IMR-90 (cell line): ENCODE results near the gene CYSRT1. TPM values are rescaled to one million over a fixed set of nuclear protein-coding genes. Genes with fewer than 3 reads are reported as not detected.
A peak's percentile ranks its signal among the peaks of the same experiment; 100 is the strongest.

Source experiments
- ATAC-seq: fragments of 200-7000 bp; cut with Tn5 transposase; 2 replicates; pipeline ENCODE4 v1.9.1; 2020; ENCODE audit warnings: low read depth, mild to moderate bottlenecking, moderate library complexity
- BruUV-seq: library from RNA; stranded (reverse); fragments of 400-500 nt; replicated peaks from 2 replicates; lab custom pipeline; 2021; lab: Mats Ljungman, UMichigan
- CTCF ChIA-PET: fragments of 300-600 bp; formaldehyde crosslinking; extraction: SDS; loops from one replicate; lab custom pipeline; 2021; ENCODE audit warnings: antibody characterized with exemption; lab: Yijun Ruan, JAX
- POLR2A ChIA-PET: fragments of 300-600 bp; sonication (Branson Sonifier 250); formaldehyde crosslinking; loops from one replicate; lab custom pipeline; 2022; ENCODE audit warnings: antibody characterized with exemption; ENCODE audit not compliant: unreplicated experiment; lab: Charles Lee
- DNase-seq: peaks from one replicate; pipeline ENCODE4 v3.0.0; 2013
- H2AFZ ChIP-seq: replicated peaks from 2 replicates; pipeline ENCODE3; 2013; ENCODE audit warnings: low read length, mild to moderate bottlenecking; ENCODE audit not compliant: poor library complexity
- H2AK5ac ChIP-seq: 2 replicates; pipeline ENCODE4 v1.6.1; 2013; ENCODE audit warnings: low read depth, low read length, inconsistent platforms
- H2AK9ac ChIP-seq: replicated peaks from 2 replicates; pipeline ENCODE3; 2013; ENCODE audit warnings: mild to moderate bottlenecking, low read depth, low read length, moderate library complexity; ENCODE audit not compliant: poor library complexity
- H2BK120ac ChIP-seq: 2 replicates; pipeline ENCODE4 v1.6.1; 2013; ENCODE audit warnings: low read depth, low read length, inconsistent platforms
- H2BK15ac ChIP-seq: 3 replicates; pipeline ENCODE4 v1.6.1; 2013; ENCODE audit warnings: low read depth, low read length, inconsistent platforms
- H2BK20ac ChIP-seq: 2 replicates; pipeline ENCODE4 v1.6.1; 2013; ENCODE audit warnings: low read depth, mild to moderate bottlenecking, inconsistent platforms, low read length, moderate library complexity
- H2BK5ac ChIP-seq: 2 replicates; pipeline ENCODE4 v1.6.1; 2013; ENCODE audit warnings: mild to moderate bottlenecking, low read depth, low read length, inconsistent platforms; ENCODE audit not compliant: poor library complexity, severe bottlenecking
- H3K14ac ChIP-seq: replicated peaks from 2 replicates; pipeline ENCODE4 v1.6.1; 2013; ENCODE audit warnings: low read depth, low read length, inconsistent platforms
- H3K18ac ChIP-seq: 2 replicates; pipeline ENCODE4 v1.6.1; 2013; ENCODE audit warnings: low read depth, low read length, control low read depth
- H3K23ac ChIP-seq: 2 replicates; pipeline ENCODE4 v1.6.1; 2013; ENCODE audit warnings: low read depth, low read length, inconsistent platforms
- H3K27ac ChIP-seq: 2 replicates; pipeline ENCODE4 v1.5.1; 2013; ENCODE audit warnings: mild to moderate bottlenecking, control low read depth, low read length; ENCODE audit not compliant: insufficient read depth
- H3K27me3 ChIP-seq: 2 replicates; pipeline ENCODE4 v1.6.1; 2013; ENCODE audit warnings: low read length; ENCODE audit not compliant: control insufficient read depth, insufficient read depth
- H3K36me3 ChIP-seq: 2 replicates; pipeline ENCODE4 v1.6.1; 2013; ENCODE audit warnings: low read length, mixed read lengths; ENCODE audit not compliant: control insufficient read depth, insufficient read depth
- H3K4ac ChIP-seq: 2 replicates; pipeline ENCODE4 v1.6.1; 2013; ENCODE audit warnings: low read depth, low read length, inconsistent platforms
- H3K4me1 ChIP-seq: 2 replicates; pipeline ENCODE4 v1.6.1; 2013; ENCODE audit warnings: low read length, mixed read lengths; ENCODE audit not compliant: control insufficient read depth, insufficient read depth
- H3K4me2 ChIP-seq: 2 replicates; pipeline ENCODE4 v1.6.1; 2013; ENCODE audit warnings: low read depth, mild to moderate bottlenecking, control low read depth, low read length, moderate library complexity
- H3K4me3 ChIP-seq: 2 replicates; pipeline ENCODE4 v1.5.1; 2013; ENCODE audit warnings: low read depth, mild to moderate bottlenecking, control low read depth, low read length, moderate library complexity; ENCODE audit not compliant: insufficient read depth
- H3K56ac ChIP-seq: 2 replicates; pipeline ENCODE4 v1.6.1; 2013; ENCODE audit warnings: low read length, inconsistent platforms; ENCODE audit not compliant: insufficient read depth; ENCODE audit errors: extremely low read depth
- H3K79me1 ChIP-seq, 2 experiments: 2 replicates each; pipeline ENCODE4 v1.6.1; 2013; ENCODE audit warnings: low read length in 2 of 2, inconsistent platforms in 1 of 2, low read depth in 1 of 2
- H3K9ac ChIP-seq: 2 replicates; pipeline ENCODE4 v1.6.1; 2013; ENCODE audit warnings: low read depth, low read length, control low read depth
- H3K9me1 ChIP-seq: 2 replicates; pipeline ENCODE4 v1.6.1; 2013; ENCODE audit warnings: low read length, inconsistent platforms; ENCODE audit not compliant: insufficient read depth
- H3K9me3 ChIP-seq: 2 replicates; pipeline ENCODE4 v1.6.1; 2013; ENCODE audit warnings: low read length; ENCODE audit not compliant: control insufficient read depth, insufficient read depth
- H4K20me1 ChIP-seq: 2 replicates; pipeline ENCODE4 v1.6.1; 2013; ENCODE audit warnings: low read length, inconsistent platforms; ENCODE audit not compliant: insufficient read depth
- H4K5ac ChIP-seq: 2 replicates; pipeline ENCODE4 v1.6.1; 2013; ENCODE audit warnings: mild to moderate bottlenecking, low read depth, low read length, control low read depth
- H4K8ac ChIP-seq, 2 experiments: 2 replicates each; pipeline ENCODE4 v1.6.1; 2013; ENCODE audit warnings: low read depth in 2 of 2, low read length in 2 of 2, control low read depth in 1 of 2, inconsistent platforms in 1 of 2
- H4K91ac ChIP-seq: 2 replicates; pipeline ENCODE4 v1.6.1; 2013; ENCODE audit warnings: low read depth, low read length, inconsistent platforms; ENCODE audit not compliant: insufficient read depth
- POLR2A ChIP-seq: IDR thresholded peaks from 2 replicates; pipeline ENCODE4 v1.6.1; 2012; ENCODE audit warnings: mild to moderate bottlenecking, low read depth, low read length
- SMC3 ChIP-seq: fragments of 150-350 bp; IDR thresholded peaks from 2 replicates; pipeline ENCODE4 v1.6.1; 2016; ENCODE audit warnings: low read depth, mild to moderate bottlenecking, antibody characterized with exemption, low read length, moderate library complexity
- WGBS, 2 experiments: methylation state at CpG; one replicate each; pipeline versions ENCODE4 v1.1.5 to v1.1.7; 2013; ENCODE audit warnings: missing lambda C conversion rate in 2 of 2; ENCODE audit not compliant: insufficient read length in 1 of 2; ENCODE audit errors: extremely low coverage in 2 of 2; 5-methylcytosine and 5-hydroxymethylcytosine counted together
- dilution Hi-C: fragments of 300-500 bp; cut with HindIII; formaldehyde crosslinking; loops from one replicate; pipeline ENCODE4 v1.14.3; 2018; ENCODE audit warnings: low sequenced_read_pairs; ENCODE audit not compliant: unreplicated experiment
- in situ Hi-C: fragments of 300-500 bp; cut with MboI; formaldehyde crosslinking; loops from 3 replicates; pipeline ENCODE4 v1.14.3; 2019; ENCODE audit warnings: low sequenced_read_pairs, inconsistent platforms, mixed read lengths
- intact Hi-C: fragments of 100-400 bp; cut with micrococcal nuclease; formaldehyde crosslinking; loops from 2 replicates; pipeline ENCODE4 v1.10.0; 2022
- polyA plus RNA-seq, 3 experiments: library from polyadenylated mRNA; depleted of rRNA; stranded (reverse); fragments of >200 nt; gene quantifications; 2 replicates each; pipeline ENCODE4 v1.2.3, GENCODE V29; 2012; ENCODE audit warnings: low replicate concordance in 1 of 3
- total RNA-seq: library from RNA; depleted of rRNA; stranded (reverse); fragments of >200 nt; gene quantifications from 2 replicates; pipeline ENCODE4 v1.2.3, GENCODE V29; 2012

CYSRT1 gene
- total and polyA plus RNA-seq, 2 of the 4 experiments (the other 2 are of a cell fraction): 0.18 to 0.84 TPM

DNA sequence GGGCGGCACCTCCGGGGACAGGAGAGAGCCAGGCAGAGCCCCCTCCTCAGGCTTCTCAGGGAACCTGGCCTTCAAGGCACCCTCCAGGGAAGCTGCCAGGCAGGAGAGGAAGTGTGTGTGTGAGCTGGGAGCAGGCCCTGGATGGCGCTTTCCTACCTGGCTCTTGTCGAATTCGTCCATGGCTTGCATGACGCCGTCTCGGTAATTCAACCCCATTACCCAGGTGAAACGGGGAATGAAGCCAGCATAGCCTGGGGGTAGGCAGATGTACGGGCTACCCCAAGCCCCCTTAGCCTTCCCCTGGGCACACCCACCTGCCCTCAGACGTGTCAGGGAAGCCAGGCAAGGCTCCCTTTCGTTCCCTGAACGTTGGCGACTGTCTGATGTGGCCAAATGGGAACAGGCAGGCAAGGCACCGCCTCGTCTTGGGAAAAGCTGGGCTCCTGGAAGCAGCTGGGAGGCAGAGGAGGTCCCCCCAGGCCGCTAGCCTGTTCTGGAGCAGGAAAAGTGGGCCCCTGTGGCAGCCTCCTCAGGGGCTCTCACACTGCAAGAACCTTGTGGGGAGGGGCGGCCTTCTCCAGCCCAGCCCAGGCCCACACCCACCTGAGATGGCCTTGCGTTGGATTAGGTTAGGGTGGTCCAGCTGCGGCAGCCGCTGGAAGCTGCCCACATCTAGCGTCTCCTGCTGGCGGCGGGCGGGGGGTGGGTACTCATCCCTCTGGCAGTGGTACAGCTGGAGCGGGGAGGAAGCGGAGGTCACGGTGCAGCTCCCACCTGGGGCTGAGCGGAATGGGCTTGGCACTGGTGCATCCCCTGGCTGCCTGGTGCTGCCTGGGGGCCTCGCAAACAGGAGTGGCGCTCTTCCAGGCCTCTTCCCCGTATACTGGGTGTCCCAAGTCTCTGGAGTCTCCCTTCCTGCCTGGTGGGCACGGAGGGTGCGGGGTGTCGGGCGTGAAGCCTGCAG, 19.8 kb downstream of the CYSRT1 start:
- H2BK5ac ChIP-seq: no peak overlapping the region
- peaks cover 19% of the 10 kb centered on the region for H3K36me3 ChIP-seq
- H2AFZ ChIP-seq: peak overlapping the region; percentile 69
- H3K27me3 ChIP-seq: no peaks in the 10 kb centered on the region
- BruUV-seq: no TSS peak
- peaks cover 4% of the 10 kb centered on the region for H3K9me1 ChIP-seq
- H3K4me3 ChIP-seq: no peak overlapping the region
- in situ Hi-C loops: no loop called here
- POLR2A ChIA-PET: interaction anchor here (1.9 kb wide), 1 partner anchor 10 kb away, joined by 9 read pairs; the partner anchor contains the start of gene NELFB
- H4K20me1 ChIP-seq: peaks cover 33% of the 10 kb centered on the region
- 0 out of 2 replicates have a peak overlapping the region, but pooled peaks have one; percentile 16 for H2AK5ac ChIP-seq
- WGBS, 2 experiments: 79% methylated on average over 8 of the region's 36 CpGs; no CpG with 5 or more reads in 1 of the 2 experiments
- H3K23ac ChIP-seq: 0 out of 2 replicates have a peak overlapping the region, but pooled peaks have one; percentile 16
- intact Hi-C loops: no loop called here
- no peak overlapping the region for H2BK20ac ChIP-seq
- peak; percentile 84 for TF ChIP-seq POLR2A
- no peak for TF ChIP-seq SMC3
- CTCF ChIA-PET: no interaction called here
- H3K56ac ChIP-seq: no peak overlapping the region
- H2AK9ac ChIP-seq: peak overlapping the region; percentile 50
- H2BK15ac ChIP-seq: no peak overlapping the region
- peaks cover 3 to 28% of the 10 kb centered on the region in 2 experiments; a peak in 3 of 4 replicates for H3K79me1 ChIP-seq
- dilution Hi-C loops: no loop called here
- no peak overlapping the region for H3K4me2 ChIP-seq
- H3K18ac ChIP-seq: no peak overlapping the region
- H3K9ac ChIP-seq: no peak overlapping the region
- no peak overlapping the region for H4K91ac ChIP-seq
- peaks cover 7% of the 10 kb centered on the region; the same call in 1 of the 2 replicates for H3K4me1 ChIP-seq
- no peak overlapping the region for H2BK120ac ChIP-seq
- H3K27ac ChIP-seq: no peak overlapping the region
- H3K4ac ChIP-seq: no peak overlapping the region
- H4K5ac ChIP-seq: no peak overlapping the region
- ATAC-seq (no peak), DNase-seq (no peak)
- H4K8ac ChIP-seq: no peak overlapping the region
- no peak overlapping the region for H3K14ac ChIP-seq
- H3K9me3 ChIP-seq: no peaks in the 10 kb centered on the region
